Measurements from ENCODE around the gene CRACR2A. TPM values are rescaled to one million over a fixed set of nuclear protein-coding genes. Genes with fewer than 3 reads are reported as not detected.

Gene CRACR2A
- total RNA-seq, 4 donors from 2014 or later: 2.2 to 11.8 (median 5.0) TPM

DNA sequence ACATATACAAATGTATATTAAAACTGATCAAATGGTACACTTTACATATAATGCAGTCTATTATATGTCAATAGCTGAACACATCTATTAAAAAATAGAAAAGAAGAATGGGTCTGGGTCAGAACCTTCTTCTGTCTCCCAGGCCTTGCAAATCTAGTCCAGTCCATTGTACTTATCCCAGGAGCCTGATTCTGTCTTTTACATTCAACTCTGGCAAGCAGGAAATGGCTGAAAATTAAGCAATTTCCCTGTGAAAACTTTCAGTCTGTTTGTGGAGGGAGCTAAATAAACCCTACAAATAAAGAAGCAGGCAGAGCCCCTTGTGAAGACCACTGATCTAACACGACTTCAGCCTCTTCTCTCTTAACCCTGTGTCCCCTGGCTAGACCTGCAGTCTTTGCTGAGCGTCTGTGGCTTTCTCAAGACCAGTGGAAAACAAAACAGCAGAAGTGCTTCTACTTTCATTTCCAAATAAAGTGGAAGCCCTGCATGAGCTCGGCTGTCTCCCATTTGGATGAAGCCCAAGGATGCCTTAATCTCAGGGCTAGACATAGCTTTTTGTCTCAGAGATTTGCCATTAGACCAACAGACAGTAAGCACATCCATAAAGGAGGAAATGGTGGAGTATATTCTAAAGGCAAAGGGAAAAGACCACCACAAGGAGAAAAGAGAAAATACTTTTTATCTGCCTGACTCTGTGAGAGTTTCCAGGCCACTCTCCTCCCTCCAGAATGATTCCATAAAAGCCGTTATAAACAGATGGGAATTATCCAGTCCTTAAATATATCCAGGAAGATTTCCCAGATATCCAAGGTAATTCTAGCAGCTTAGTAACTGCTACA, 48.2 kb downstream of the CRACR2A start:
- TF ChIP-seq, protein P1, sequence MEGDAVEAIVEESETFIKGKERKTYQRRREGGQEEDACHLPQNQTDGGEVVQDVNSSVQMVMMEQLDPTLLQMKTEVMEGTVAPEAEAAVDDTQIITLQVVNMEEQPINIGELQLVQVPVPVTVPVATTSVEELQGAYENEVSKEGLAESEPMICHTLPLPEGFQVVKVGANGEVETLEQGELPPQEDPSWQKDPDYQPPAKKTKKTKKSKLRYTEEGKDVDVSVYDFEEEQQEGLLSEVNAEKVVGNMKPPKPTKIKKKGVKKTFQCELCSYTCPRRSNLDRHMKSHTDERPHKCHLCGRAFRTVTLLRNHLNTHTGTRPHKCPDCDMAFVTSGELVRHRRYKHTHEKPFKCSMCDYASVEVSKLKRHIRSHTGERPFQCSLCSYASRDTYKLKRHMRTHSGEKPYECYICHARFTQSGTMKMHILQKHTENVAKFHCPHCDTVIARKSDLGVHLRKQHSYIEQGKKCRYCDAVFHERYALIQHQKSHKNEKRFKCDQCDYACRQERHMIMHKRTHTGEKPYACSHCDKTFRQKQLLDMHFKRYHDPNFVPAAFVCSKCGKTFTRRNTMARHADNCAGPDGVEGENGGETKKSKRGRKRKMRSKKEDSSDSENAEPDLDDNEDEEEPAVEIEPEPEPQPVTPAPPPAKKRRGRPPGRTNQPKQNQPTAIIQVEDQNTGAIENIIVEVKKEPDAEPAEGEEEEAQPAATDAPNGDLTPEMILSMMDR (IDR thresholded peaks at IDR 0.05): no peak
- DNase-seq (ENCODE audit: low spot score) (no peak), ATAC-seq (ENCODE audit: low FRiP score) (no peak)

DNA sequence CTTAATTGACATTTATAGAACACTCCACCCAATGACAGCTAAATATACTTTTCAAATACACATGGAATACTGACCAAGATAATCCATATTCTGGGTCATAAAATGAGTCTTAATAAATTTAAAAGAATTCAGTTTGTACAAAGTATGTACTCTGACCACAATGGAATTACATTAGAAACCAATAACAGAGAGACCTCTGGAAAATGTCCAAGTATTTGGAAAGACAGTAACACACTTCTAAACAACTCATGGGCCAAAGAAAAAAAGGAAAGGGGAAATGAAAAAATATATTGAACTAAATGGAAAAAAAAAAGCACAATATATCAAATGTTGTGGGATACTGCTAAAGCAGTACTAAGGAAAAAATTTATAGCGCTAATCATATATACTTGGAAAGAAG, 52.0 kb downstream of the CRACR2A start:
- no peak for DNase-seq (ENCODE audit: low spot score)
- TF ChIP-seq, protein P1 (IDR thresholded peaks at IDR 0.05): no peak
- no peak for ATAC-seq (ENCODE audit: low FRiP score)

DNA sequence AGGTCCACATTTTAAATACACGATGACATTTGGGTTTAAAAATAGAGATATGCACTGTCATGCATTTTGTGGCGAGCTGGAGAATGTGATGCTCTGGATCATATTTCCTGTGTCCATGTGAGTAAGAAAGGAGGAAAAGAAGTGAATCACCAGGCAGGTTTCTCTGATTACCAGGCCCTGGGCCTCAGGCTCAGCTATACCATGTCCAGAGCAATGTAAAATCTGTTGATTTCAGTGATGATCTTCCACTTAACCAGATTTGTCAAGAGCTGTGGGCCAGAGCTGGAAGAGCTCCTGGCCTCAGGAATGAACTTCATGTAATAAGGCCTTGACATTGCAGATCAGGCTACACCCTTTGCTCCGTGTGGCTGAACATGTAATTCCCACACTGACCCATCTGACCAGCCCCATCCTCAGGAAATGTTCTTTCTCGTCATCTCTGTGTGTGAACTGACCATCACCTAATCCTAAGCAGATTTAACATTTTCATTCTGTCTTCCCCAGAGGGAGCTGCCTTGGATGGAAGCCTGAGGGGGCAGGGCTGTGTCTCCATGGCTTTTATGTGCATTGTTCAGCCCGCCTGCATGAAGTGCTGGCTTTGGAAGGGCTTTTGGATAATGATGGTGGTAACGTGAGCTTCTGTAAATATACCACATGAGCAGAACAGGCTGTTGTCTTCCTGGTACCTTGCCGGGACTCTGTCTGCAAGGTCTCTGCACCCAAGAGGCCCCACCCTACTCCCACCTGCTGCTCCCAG, 54.5 kb downstream of the CRACR2A start:
- TF ChIP-seq, protein P1 (IDR thresholded peaks at IDR 0.05): no peak
- ATAC-seq (ENCODE audit: low FRiP score) (no peak), DNase-seq (ENCODE audit: low spot score) (no peak)

DNA sequence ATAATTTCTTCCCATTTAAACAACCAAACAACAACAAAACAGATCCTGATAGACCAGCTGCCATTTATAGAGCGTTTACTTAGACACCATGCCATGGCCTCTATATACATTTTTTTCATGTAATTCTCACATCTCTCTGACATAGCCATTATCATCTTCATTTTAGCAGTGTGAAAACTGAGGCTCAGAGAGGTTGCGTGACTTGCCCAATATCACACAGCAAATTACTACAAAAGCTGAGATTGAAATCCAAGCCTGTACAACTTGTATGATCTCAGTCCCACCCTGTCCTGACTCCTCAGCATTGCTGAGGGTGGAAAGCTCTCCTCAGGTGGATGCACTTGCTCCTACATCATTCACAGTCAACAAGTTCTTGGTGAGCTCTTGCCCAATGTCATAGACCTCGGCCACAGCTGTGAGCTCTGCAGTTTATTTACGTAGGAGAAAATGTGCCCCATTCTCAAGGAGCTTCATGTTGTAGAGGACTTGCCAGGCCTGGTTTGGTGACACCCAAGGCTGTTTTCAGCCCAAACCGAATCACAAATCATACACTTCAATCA, 55.5 kb downstream of the CRACR2A start:
- ATAC-seq (ENCODE audit: low FRiP score): no peak
- TF ChIP-seq, protein P1 (IDR thresholded peaks at IDR 0.05): no peak
- DNase-seq (ENCODE audit: low spot score): no peak

DNA sequence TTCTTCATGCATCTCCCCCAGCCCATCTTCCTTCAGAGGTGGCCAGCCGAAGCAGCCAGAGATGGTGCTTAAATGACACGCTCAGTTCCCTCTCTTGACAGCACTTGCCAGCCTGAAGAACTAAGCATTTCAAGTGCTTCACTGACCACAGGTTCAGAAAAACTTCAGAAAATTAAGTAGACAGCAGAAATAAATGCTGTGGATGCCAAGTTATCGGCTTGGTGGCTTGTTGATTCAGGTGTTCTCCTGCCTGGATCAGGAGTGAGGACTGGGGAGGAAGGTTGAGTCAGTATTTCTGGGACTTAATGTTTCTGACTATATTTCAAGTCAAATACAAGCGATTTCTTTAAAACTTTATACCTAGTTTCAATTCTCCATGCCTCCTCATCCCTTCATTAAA, 58.2 kb downstream of the CRACR2A start:
- no peak for DNase-seq (ENCODE audit: low spot score)
- no peak for ATAC-seq (ENCODE audit: low FRiP score)
- TF ChIP-seq, protein P1 (IDR thresholded peaks at IDR 0.05): no peak

DNA sequence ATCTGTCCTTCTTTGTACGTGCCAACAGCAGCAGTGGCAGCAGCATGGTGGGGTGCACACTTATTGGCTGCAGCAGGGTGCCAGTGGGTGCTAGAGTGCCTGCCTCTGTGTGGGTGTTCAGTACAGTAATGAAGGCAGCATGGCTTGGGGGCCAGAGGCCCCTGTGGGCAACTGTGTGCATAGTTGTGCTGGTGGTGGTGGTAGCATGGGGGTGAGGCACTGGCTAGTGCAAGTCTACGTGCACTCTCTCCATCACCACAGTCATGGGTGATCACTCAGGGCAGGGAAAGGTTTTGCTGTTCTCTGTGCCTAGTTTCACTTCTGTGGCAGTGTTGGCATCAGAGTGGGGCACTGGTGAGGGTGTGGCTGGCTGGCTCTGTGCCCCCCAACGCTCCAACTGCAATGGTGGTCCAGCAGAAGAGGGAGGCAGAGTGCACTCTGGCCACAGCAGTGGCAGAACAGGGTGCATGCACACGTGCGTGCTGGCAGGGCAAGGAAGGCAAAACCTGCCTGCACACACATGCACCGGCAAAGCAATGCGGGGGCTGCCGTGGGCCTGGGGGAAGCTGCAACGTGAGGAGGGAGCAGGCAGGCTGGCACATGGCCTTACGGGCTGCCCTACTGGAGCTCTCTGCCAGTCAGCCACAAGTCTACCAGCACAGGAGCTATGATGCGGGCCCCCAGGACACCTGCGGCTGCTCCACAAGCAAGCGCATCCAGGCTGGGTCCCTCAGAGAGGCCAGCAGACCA, 60.1 kb downstream of the CRACR2A start:
- DNase-seq (ENCODE audit: low spot score): no peak
- TF ChIP-seq, protein P1 (IDR thresholded peaks at IDR 0.05): no peak
- ATAC-seq (ENCODE audit: low FRiP score): no peak

Data from omental fat pad (tissue), 4 donors.